OCI-M2 (cell line): Measurements from ENCODE around the gene EXOC7.
"Not testable (repeated sequence)": the region's sequence is repeated elsewhere in the genome, so short reads cannot be mapped to it uniquely, and the experiment has no call there.

Experiments used
- DNase-seq: peaks from one replicate; lab custom pipeline; 2025; ENCODE audit not compliant: unreplicated experiment; lab: John Stamatoyannopoulos, UW

EXOC7 gene

DNA sequence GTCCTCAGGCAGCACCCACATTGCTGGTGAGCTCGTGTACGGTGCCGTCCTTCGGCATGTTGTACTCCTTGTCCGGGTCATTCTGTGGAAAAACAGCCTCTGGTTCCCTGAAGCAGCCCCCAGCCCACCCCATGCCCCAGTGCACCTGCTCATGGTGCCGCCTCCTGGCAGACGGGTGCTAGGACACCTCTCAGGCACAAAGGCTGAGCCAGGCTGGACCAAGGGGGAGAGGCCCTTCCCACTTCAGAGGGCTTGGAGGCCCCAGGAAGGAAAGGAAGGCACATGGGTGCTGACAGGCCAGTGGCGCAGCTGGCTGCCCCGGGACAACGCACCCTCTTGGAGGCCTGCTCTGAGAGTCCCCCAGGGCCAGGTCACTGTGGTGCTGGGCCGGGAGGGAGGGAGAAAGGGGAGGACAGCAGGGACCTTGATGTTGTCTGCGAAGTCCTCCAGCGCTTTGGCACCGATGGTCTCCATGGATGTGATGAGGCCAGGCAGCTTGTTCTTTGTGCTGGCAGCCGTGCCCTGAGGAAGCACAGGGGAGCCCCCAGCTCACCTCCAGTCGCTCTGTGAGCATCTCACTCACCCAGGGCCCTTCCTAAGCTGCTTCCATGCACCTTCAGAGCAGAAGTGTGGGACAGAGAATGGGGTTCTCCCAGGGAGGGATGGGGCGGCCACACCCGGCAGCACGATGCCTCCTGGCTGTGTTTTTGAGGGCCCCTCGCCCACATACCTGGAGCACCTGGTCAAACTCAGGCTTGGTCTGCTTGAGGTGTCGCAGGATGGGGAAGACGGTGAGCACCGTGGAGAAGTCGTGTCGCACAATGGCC lies 15.3 kb downstream of the EXOC7 start:
- no peak for DNase-seq

DNA sequence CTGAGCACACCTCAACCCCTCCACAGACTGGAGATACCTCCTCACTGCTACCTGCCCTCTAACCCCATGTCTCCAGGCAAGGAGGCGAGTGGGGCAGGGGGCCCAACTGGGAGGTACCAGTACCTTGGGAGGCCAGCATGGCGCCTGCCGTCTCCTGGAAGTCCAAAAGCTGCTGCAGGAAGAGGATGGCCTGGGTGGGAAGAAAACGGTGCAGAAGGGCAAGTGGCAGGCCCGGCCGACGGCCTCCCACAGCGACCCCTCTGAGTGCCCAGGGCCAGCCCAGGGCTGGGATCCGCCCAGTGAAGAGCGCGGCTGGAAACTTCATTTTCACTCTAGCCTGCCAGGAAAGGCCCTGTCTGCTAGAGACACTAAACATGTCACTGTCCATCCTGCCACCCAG lies 16.1 kb downstream of the EXOC7 start:
- DNase-seq, result no peak

DNA sequence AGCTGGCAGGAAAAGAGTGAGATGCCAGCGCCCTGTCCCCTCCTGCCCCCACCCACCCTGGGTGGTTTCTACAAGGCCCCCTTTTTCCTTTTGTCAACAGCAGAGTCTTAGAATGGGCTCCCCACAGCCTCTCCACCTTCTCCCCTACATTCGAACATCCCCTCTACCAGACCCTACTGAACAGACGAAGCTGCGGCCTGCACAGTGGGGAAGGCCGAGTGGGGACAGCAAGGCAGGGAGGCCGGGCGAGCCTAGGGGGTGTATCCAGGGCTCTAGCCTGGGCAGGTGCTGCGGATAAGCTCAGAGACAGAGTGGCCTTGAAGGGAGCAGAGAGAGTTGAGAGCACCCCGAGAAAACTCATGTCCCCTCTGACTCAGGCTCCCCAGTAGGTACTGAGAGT lies 17.2 kb downstream of the EXOC7 start:
- no peak for DNase-seq

DNA sequence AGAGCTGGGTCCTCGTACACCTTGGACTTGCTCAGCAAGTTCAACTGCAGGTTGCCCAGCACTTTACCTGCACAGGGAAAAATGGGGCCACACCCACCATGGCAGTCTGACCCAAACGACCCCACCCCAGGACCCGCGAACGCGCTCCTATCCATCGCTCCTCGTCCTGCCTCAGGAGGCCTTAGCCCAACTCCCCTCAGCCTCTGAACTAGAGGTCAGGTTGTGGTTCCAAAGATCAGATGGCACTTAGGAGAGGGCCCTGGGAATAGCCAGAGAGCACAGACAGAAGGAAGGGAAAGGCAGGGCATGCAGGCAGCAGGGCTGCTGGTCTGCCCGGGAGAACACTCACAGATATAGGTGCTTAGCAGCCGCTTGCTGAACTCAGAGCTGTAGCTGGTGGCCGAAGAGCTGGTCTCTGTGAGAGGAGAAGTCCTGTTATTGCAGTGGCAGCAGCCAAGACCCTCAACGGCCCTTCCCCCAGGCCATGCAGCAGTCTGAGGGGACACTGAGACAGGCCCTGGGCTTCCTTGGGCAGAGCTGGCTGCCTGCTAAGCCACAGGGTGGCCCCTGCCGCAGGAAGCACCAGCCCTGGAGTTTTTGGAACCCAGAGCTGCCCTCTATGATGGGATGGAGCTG lies 17.7 kb downstream of the EXOC7 start:
- no peak for DNase-seq

DNA sequence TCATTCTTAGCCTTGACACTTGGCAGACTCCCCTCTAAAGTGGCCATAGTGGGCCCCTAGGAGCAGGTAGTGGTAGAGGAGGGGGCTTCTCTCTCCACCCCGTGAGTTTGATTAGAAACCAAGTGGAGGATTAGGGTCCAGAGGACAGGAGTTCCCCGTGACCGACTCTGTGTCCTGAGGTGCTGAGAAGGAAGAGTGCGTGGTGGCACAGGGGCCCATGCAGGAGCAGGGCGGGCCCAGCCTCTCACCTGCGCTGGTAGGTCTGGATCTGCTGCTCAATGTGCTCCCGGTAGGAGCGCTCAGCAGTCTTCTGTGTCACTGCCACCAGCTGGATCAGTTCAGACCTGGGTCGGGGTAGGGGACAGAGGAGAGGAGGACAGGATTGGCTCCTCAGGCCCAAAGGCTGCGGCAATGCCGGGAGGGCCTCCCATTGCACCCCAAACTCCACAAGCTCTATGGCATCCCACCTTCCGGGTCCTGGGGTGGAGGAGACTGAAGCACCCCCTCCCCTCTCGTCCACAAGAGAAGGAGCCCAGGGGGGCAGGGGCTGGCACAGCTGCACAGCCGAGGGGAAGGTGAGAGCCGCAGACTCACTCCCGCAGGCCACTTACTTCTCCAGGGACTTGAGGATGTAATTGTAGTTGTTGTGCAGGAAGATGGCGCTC lies 18.4 kb downstream of the EXOC7 start:
- no peak for DNase-seq

DNA sequence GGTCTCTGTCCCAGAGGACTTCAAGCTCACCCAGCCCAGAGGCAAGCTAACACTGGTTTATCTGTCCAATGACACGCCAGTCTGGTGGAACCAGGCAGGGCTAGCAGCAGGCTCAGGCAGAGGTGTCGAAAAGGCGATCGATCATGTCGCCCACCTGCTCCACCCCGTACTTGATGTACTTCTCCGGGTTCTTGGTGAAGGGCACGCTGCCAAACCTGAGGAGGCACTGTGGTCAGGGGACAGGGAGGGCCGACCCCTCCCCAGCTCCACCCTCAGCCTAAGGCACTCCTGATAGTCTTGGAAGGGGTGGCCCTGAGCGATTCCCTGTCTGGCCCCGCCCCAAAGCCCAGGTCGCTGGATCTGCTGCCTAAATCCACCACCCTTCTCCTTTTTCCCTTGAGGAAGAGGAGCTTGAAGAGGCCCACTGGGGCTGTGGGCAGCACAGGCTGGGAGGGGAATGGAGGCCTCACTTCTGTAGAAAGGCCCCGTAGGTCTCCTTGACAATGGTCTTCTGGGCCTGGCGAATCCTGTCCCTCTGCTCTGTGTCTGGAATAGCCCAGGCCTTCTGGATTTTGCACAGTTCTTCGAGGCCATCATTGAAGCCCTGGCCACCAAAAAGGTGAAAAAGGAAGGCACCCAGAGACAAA lies 19.9 kb downstream of the EXOC7 start:
- DNase-seq, result no peak

DNA sequence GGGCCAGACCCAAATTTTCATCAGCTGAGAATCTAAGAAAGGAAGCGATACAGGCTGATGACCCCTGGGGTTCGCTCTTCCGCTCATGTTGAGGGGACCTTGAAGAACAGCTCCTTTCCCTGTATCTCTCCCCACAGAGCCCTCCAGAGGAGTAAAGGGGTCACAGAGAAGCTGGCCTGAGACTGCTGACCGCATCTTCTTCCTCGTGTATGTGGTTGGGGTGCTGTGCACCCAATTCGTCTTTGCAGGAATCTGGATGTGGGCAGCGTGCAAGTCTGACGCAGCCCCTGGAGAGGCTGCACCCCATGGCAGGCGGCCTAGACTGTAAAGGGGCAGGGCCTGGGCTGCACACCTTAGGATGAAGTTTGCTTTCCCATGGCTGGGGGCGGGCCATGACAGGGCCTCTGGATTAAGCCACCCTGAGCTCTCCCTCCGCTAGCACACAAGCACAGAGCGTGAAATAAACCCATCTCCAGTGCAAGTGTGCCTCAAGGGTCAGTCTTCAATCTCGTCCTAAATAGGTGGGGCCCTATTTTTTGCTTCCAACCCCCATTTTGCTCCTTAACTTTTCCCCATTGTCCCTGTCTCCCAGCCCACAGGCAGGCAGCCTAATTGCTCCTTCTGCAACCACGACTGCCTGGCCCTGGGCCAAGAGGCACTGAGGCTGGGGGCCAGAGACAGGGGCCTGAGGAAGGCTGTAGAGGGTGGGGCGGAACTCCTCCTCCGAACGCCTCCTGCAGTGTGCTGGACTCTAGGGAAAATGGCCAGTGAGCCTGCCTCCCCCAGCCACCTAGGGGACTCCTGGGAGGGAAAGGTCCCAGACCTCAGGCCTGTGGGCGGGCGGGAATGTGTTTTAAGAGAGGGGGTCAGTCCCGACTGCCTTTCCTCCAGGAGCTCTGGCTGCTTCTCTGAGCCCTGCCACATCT lies 21.0 kb downstream of the EXOC7 start:
- no peak for DNase-seq

DNA sequence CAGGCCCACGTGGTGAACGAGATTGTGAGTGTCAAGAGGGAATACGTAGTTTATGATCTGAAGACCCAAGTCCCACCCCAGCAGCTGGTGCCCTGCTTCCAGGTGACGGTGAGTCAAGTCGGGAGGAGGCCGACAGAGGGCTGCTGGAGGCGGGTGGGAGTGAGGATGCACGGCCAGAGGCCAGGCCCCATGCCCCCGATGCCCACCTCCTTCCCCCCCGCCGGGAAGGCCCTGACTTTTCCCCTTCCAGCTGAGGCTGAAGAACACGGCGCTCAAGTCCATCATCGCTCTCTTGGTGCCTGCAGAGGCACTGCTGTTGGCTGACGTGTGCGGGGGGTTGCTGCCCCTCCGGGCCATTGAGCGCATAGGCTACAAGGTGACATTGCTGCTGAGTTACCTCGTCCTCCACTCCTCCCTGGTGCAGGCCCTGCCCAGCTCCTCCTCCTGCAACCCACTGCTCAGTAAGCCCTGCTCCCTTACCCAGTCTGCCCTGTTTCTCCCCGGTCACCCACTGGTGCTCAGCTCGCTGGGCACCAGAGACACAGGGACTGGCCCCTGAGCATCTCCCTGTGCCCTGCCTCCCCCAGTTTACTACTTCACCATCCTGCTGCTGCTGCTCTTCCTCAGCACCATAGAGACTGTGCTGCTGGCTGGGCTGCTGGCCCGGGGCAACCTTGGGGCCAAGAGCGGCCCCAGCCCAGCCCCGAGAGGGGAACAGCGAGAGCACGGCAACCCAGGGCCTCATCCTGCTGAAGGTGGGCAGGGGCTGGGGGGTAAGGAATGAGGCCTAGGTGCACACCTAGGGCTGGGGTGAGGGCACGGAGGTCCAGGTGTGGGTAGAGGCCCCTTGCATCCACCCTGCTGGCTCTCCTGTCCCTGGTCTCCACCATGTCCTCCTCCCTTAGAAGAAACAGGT lies 22.0 kb downstream of the EXOC7 start:
- no peak for DNase-seq

DNA sequence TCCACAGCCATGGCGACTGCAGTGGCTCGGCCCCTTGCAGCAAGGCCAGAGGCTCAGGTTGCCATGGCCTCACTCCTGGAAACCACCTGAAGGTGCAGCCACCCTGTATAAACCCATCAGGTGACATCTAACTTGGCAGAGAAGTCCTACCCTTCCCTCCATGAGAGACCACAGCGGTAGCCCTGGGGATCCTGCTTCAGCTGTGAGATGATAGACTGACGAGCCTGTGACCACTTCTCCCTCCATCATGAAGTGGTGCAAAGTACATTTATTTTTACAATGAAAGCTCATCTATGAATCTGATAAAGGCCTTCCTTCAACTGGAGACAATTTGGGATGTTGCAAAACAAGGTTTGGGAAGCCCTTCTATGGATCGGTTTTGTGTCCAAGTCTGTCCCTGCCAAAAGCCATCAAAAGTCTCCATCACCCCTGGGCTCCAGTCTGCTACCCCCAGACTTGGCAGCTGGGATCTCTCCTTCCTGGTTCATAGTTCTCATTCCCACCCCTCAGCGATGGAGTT lies 22.8 kb downstream of the EXOC7 start:
- DNase-seq, result no peak

DNA sequence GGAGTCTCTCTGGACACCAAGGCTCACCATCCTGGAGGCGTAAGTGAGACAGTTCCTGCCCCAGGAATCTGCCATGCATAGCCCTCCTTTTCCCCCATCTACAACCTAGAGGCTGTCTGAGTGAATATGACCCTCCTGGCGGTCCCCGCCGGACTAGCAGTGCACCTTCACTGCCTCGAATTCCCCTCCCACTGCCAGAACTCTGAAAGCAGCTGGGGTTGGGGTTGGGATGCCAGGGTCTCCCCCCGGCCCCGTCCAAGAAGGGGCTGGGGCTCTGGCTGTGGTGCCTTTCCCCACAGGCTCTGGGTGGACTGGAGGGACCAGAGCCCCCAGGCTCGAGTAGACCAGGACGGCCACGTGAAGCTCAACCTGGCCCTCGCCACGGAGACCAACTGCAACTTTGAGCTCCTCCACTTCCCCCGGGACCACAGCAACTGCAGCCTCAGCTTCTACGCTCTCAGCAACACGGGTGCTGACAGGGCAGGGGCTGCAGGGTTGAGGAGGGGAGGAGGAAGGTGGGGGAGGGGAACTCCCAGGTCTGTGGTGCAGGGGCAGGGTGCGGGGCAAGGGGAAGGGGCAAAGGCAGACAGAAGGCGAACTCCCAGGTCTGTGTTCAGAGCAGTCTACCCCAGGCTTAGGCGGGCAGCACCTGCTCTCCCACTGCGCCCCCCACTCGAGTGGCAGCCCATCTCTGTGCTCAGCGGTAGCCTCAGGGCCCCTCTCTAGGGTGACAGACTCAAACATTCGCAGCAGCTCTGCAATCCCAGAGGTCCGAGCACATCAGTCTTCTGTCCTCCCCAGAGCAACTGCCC lies 23.4 kb downstream of the EXOC7 start:
- DNase-seq, result no peak

DNA sequence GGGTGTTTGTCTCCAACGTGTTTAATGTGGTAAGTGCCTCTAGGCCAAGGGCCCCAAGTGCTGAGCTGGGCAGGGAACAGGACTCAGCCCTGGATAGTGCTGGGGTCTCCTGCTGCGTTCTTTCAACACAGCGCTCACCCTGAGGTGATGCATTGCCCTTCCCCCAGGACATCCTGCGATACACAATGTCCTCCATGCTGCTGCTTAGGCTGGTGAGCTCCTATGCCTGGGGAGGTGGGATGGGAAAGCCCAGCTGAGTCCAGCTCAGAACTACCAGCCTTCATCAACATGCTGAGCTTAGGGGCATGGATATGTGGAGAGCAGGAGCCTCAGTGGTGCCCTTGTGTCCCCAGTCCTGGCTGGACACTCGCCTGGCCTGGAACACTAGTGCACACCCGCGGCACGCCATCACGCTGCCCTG lies 24.0 kb downstream of the EXOC7 start:
- no peak for DNase-seq

DNA sequence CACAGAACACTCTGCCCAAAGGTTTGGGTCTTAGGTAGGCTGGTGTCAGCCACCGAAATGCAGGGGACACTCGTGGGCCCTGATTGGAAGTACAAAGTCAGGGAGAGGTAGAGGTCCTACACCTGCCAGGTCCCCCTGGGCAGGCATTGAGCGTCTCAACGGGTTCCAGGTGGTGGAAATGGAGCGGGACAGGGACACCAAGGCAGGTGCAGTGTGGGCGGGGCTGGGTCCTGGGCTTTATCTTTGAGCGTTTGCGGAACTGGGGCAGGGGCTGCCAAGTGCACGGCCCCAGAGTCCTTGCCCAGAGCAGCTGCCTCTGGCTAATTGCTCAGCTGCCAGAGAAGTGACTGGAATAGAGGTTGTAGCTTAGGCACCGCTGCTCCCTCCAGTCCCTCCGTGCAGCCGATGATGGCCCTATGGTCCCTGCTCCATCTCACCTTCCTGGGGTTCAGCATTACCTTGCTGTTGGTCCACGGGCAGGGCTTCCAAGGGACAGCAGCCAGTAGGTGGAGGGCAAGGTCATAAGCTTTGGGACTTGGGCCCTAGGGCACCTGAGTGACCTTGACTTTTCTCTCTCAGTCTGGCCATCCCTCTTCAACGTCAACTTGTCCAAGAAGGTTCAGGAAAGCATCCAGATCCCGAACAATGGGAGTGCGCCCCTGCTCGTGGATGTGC lies 24.6 kb downstream of the EXOC7 start, which contains the start of gene ZACN:
ZACN (plus strand) TSS at position 323 of the 675 bp plus-strand sequence; CDS start at position 406, 83 bp downstream.
- DNase-seq, result no peak

DNA sequence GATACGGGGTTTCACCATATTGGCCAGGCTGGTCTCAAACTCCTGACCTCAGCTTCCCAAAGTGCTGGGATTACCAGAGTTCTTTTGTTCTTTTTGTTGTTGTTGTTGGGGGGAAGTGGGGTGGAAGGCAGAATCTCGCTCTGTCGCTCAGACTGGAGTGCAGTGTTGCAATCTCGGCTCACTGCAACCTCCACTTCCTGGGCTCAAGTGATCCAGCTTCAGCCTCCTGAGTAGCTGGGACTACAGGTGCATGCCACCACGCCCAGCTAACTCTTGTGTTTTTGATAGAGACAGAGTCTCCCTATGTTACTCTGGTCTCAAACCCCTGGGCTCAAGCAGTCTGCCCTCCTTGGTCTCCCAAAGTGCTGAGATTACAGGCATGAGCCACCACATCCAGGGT lies 25.2 kb downstream of the EXOC7 start:
- not testable (repeated sequence) for DNase-seq

DNA sequence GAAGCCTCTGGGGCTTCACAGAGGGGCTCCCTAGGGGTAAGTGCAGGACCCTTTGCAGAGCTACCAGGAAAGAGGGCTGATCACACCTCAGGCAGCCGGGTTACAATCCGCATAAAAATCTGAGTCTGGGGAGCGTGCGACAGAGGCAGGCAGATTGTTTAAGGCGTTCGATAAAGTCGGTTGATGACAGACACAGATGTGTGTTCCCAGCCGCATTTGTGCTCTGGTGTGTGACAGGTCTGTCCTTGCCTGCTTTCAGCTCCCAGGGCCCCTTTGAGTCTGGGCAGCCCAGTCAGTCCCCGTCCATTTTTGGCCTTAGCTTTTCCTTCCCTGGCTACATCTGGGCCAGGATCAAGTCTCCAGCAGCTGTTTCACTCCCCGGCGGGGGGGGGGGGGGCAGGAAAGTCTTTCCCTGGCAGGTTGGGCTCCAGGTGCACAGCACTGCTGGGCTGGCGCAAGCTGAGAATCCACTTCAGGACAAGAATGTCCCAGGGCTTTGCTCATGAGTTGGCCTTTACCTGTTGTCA lies 25.9 kb downstream of the EXOC7 start:
- DNase-seq, result no peak

DNA sequence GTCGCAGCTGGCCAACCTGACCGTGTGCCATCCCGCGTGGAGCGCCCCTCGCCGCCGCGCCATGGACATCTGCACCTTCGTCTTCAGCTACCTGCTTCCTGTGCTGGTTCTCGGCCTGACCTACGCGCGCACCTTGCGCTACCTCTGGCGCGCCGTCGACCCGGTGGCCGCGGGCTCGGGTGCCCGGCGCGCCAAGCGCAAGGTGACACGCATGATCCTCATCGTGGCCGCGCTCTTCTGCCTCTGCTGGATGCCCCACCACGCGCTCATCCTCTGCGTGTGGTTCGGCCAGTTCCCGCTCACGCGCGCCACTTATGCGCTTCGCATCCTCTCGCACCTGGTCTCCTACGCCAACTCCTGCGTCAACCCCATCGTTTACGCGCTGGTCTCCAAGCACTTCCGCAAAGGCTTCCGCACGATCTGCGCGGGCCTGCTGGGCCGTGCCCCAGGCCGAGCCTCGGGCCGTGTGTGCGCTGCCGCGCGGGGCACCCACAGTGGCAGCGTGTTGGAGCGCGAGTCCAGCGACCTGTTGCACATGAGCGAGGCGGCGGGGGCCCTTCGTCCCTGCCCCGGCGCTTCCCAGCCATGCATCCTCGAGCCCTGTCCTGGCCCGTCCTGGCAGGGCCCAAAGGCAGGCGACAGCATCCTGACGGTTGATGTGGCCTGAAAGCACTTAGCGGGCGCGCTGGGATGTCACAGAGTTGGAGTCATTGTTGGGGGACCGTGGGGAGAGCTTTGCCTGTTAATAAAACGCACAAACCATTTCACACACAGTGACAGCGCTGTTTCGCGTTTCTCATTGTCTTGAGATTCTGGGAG lies 26.6 kb downstream of the EXOC7 start:
- DNase-seq, result no peak

DNA sequence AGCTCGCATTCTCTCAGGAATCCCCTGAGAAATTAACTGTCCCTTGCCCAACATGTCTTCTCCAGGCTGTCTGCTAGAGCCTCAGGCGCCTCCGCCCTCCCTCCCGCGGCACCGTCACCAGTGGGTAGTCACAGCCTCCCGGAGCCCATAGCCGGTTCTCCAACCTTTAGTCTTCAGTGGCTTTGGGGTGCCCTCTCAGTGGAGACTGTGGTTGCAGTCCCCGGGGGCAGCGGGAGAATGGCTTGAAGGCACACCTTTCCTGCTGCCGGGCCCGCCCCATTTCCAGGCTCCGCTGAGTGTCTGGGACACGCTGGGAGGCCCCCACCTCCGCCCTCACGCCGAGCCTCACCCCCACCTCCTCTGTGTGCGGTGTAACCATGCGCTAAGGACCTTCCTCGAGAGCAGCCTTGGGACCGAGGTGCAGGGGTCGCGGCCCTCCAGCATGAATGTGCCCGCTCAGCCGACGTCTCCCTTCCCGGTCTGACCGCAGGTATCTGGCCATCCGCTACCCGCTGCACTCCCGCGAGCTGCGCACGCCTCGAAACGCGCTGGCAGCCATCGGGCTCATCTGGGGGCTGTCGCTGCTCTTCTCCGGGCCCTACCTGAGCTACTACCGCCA lies 27.3 kb downstream of the EXOC7 start:
- DNase-seq, result no peak
